HS-27A (cell line): ENCODE data around the gene TP53TG3.
"Not testable (repeated sequence)": the region's sequence is repeated elsewhere in the genome, so short reads cannot be mapped to it uniquely, and the experiment has no call there.

Source experiments
- DNase-seq: peaks from one replicate; pipeline ENCODE4 v3.0.0-alpha.2; 2012; ENCODE audit warnings: low read depth, missing footprints

TP53TG3 gene

DNA sequence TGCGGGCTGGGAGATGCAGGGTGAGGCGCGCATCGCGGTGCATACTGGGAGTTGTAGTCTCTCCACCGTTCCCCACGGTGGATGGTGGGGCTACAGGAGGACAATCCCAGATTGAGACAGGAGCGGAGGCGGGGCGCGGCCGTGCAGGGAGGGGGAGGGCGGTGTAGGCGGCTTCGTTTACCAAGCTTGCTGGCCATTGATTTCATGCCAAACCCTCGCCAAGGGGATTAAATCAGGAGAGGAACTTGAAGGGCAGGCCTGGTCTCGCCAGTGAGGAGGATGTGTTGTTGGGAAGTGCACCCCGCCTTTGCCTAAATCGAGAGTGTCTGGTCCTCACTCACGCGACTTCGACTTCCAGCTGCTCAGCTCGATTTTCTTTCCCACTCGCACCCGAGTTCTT lies at the start of gene TP53TG3:
TSS of gene TP53TG3 (minus strand) at position 101 of the 400 bp plus-strand sequence. CDS start at position 33, 68 bp downstream.
- DNase-seq = not testable (repeated sequence)

- not testable (repeated sequence) for DNase-seq
Observed at GRCh38 chr16:32650876-32651275, 25.1 kb downstream of the TP53TG3 start.

GRCh38 chr16:32647562-32647961 lies 28.4 kb downstream of the TP53TG3 start:
- DNase-seq = not testable (repeated sequence)

- not testable (repeated sequence) for DNase-seq
Observed at GRCh38 chr16:32646780-32647179, 29.2 kb downstream of the TP53TG3 start.

DNA sequence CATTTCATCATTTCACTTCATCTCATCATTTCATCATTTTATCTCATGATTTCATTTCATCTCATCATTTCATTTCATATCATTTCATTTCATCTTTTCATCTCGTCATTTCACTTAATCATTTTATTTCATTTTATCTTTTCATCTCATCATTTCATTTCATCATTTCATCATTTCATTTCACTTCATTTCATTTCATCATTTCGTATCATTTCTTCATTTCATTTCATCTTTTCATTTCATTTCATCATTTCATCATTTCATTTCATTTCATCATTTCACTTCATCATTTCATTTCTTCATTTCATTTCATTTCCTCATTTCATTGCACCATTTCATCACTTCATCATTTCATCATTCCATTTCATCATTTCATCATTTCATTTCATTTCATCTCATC lies 29.8 kb downstream of the TP53TG3 start:
- not testable (repeated sequence) for DNase-seq

- DNase-seq = not testable (repeated sequence)
Observed at GRCh38 chr16:32645278-32645908, 30.6 kb downstream of the TP53TG3 start.

GRCh38 chr16:32644715-32645114 lies 31.2 kb downstream of the TP53TG3 start:
- not testable (repeated sequence) for DNase-seq

GRCh38 chr16:32637614-32638013 lies 38.4 kb downstream of the TP53TG3 start:
- not testable (repeated sequence) for DNase-seq

GRCh38 chr16:32632096-32632495 lies 43.9 kb downstream of the TP53TG3 start:
- not testable (repeated sequence) for DNase-seq
